GM12873 (cell line): Measurements from ENCODE around the gene HIVEP2.

Source experiments
- TF ChIP-seq, protein P1 (sequence below): IDR thresholded peaks from 2 replicates; pipeline ENCODE4 v1.5.1; 2012; ENCODE audit warnings: low read depth, mild to moderate bottlenecking, moderate library complexity, low read length, control low read depth; ENCODE audit not compliant: insufficient read depth; ENCODE audit errors: missing control alignments

Gene HIVEP2

DNA sequence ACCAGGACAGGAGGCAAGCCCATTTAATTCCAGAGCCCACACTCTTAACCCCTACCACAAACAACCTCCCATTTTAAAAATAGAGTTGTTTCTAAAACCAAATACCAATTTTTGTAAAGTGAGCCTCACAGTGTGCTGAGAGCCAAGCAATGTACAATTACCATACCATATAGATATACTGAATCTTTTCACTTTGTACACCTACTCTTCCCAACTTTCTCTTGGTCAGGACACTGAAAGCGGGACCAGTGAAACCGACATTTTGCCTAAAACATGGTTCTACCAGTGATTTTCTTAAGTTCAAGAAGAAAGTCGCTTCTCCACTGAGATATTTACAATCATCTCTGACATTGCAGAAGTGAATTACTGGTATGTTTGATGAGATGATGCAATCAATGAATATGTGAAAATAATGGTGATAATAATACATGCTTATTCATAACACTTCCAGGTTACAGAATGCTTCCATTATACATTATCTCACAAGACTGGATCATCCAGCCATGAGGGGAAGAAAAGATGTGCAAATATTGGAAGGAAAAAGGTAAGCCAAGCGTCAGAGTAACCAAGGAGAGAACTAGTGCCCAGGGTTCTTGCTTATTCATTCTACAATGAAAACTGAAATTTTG, 74.1 kb downstream of the HIVEP2 start:
- TF ChIP-seq, protein P1, sequence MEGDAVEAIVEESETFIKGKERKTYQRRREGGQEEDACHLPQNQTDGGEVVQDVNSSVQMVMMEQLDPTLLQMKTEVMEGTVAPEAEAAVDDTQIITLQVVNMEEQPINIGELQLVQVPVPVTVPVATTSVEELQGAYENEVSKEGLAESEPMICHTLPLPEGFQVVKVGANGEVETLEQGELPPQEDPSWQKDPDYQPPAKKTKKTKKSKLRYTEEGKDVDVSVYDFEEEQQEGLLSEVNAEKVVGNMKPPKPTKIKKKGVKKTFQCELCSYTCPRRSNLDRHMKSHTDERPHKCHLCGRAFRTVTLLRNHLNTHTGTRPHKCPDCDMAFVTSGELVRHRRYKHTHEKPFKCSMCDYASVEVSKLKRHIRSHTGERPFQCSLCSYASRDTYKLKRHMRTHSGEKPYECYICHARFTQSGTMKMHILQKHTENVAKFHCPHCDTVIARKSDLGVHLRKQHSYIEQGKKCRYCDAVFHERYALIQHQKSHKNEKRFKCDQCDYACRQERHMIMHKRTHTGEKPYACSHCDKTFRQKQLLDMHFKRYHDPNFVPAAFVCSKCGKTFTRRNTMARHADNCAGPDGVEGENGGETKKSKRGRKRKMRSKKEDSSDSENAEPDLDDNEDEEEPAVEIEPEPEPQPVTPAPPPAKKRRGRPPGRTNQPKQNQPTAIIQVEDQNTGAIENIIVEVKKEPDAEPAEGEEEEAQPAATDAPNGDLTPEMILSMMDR, result no peak

DNA sequence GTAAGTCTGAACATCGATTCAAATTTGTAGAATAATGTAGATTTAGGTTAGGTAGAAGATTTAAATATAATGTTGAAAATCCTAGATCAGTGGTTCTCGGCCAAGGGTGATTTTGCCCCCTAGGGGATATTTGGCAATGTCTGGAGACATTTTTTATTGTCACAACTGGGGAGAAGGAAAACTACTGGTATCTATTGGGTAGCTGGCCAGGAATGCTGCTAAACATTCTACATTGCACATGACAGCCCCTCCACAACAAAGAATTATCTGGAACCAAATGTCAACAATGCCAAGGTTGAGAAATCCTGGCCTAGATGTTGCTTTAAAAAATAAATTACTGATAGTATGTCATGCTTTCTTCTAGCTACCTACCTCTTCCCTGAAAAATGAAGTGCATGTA, 76.1 kb downstream of the HIVEP2 start:
- TF ChIP-seq, protein P1, result no peak

DNA sequence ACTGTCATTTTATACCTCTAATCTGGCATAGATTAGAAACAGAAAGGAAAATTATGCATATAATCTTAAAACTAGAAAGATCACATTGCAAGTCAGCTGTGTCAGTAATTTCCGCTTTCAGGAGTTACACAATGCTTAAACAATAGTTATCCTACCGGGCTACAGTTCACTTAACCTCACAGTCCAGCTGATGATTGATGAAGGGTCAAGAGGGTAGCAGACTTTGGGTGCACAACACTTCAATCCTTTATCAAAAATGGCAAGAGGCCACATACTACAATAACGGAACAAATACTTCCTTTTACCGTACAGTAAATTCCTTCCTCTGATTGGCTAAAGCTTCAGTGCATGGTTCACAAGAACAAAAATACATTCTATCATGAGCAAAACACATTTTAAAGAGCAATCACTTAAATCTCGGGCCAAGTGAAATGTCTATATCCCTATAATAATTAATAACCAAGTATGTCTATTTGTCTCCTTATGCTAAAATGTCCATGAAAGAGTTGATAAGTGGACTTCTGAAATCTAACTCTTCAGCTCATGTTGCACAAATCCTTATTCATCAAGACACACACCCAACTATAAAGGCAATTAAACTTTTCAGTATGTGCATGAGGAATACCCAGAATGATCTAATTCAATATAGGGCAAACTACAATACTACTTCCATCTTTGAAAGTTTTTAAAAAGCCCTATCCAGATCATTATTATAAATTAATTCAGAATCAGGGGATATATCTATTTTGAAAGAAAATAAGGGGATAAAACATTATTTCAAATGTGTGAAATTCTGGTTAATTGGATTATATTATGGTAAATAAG, 76.8 kb downstream of the HIVEP2 start:
- TF ChIP-seq, protein P1, result no peak

DNA sequence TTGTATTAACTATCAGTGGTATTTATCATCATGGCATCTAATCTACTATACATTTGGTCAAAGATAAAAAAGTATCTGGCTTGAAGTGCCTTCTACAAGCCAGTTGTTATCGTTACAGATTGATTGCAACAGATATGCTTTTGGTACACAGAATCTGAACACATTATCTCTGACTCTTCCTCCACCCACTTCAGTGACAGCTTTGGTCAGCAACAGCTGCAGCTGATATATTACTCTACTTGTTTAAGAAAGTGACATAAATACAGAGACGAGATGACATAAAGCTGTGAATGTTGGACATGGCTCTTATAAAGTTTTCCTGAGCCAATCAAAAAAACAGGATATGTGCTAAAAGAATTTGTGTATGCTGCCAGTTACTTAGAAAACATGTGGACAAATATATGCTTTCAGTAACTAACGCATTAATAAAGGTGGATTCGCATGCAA, 77.6 kb downstream of the HIVEP2 start:
- TF ChIP-seq, protein P1, result no peak

DNA sequence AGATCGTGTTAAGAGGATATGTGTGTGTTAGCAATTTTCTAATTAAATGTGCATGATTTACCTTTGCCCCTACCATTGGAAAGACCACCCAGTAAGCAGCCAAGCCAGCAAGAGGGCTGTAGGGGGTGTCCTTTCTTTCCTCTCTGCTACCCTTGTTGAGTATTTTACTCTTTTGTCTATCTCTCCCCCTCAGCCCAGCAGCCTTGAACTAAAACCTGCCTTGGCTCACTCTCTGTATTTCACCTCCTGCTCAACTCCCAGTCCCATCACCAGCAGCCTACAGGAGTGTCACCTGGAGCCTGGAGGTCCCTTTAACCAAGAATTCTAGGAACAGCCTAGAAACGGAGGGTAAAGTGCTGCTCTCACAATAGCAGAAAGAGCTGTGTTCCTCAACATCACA, 81.0 kb downstream of the HIVEP2 start:
- TF ChIP-seq, protein P1, result no peak

DNA sequence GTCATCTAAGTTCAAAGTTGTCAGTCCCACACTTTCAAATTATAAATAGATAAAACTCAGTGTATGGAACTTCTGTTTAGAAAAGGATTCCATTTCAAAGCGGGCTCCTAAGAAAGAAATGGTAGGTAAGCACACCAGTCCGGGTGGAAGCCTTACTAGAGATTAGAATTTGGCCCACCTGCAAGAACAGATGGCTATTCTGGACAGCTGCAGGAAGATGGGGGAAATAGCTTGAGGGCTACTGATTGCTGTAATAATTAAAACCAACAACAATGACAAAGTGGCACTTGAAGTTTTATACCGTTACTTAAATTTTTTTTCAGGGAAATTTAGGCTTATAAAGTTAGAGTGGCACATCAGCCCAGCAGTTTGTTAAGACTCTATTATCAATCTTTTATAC, 83.3 kb downstream of the HIVEP2 start:
- TF ChIP-seq, protein P1, result no peak

DNA sequence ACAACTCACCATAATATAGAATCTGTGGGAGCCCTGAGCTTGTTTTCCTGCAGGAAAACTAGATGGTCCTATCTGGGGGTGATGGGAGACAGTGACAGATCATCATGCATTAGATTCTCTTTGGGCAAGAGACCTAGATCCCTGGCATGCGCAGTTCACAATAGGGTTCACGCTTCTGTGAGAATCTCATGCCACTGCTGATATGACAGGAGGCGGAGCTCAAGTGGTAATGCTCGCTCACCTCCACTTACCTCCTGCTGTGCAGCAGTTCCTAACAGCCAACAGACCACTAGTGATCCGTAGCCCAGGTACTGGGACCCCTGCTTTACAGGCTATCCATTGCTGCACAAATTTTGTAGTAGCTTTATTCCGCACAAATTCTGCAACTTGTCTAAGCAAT, 84.5 kb downstream of the HIVEP2 start:
- TF ChIP-seq, protein P1, result no peak
